Upper lobe of left lung (tissue), 6 donors: Measurements from ENCODE around the gene PATJ. TPM values are rescaled to one million over a fixed set of nuclear protein-coding genes. Genes with fewer than 3 reads are reported as not detected.

Experiments used
- ATAC-seq, 2 donors: fragments of 200-7000 bp; cut with Tn5 transposase; one replicate each; pipeline ENCODE4 v1.9.1; 2022; ENCODE audit warnings: mild to moderate bottlenecking in 2 of 2, moderate library complexity in 2 of 2; ENCODE audit not compliant: low FRiP score in 2 of 2
- DNase-seq, 2 donors: peaks; one replicate each; pipeline ENCODE4 v3.0.0-alpha.2; 2019 to 2020
- H3K27ac ChIP-seq, 4 donors: fragments of 200-600 bp; sonication (generic); one replicate each; pipeline ENCODE4 v1.5.1; 2016 to 2019
- H3K27me3 ChIP-seq, 4 donors: fragments of 200-600 bp; sonication (generic); one replicate each; pipeline ENCODE4 v1.5.1; 2017 to 2019
- H3K36me3 ChIP-seq, 4 donors: fragments of 200-600 bp; sonication (generic); one replicate each; pipeline ENCODE4 v1.5.1; 2016 to 2019
- H3K4me1 ChIP-seq, 4 donors: fragments of 200-600 bp; sonication (generic); one replicate each; pipeline ENCODE4 v1.5.1; 2018 to 2019
- H3K4me3 ChIP-seq, 4 donors: fragments of 200-600 bp; sonication (generic); one replicate each; pipeline ENCODE4 v1.5.1; 2017 to 2019; ENCODE audit warnings: mild to moderate bottlenecking in 2 of 4, moderate library complexity in 1 of 4
- H3K9me3 ChIP-seq, 4 donors: fragments of 200-600 bp; sonication (generic); one replicate each; pipeline ENCODE4 v1.5.1; 2018 to 2019
- EP300 ChIP-seq, 4 donors: sonication (generic); formaldehyde crosslinking; IDR thresholded peaks; one replicate each; pipeline ENCODE4 v1.5.1; 2017; ENCODE audit warnings: antibody characterized with exemption in 4 of 4, control low read depth in 2 of 4
- POLR2A ChIP-seq, 4 donors: fragments of 450-650 bp; IDR thresholded peaks; one replicate each; pipeline ENCODE4 v1.5.1; 2016 to 2017; ENCODE audit warnings: antibody characterized with exemption in 4 of 4, mild to moderate bottlenecking in 2 of 4
- POLR2AphosphoS5 ChIP-seq, 2 donors: sonication (generic); formaldehyde crosslinking; IDR thresholded peaks; one replicate each; pipeline ENCODE4 v1.5.1; 2017; ENCODE audit warnings: antibody characterized with exemption in 2 of 2
- WGBS, 2 donors: methylation state at CpG; one replicate each; pipeline ENCODE4 v1.1.5; 2017 to 2018; 5-methylcytosine and 5-hydroxymethylcytosine counted together
- total RNA-seq, 6 donors: library from RNA; depleted of rRNA in 4 of 6; stranded (reverse); fragments of >200 nt in 4 of 6; gene quantifications; one replicate each; pipeline versions ENCODE4 v1.1.0 to v1.2.1, GENCODE V29; 2016 to 2021
- TF ChIP-seq, protein P1 (sequence below), 6 experiments: fragments of 450-650 bp in 4 of 6; fragments of 200-600 bp in 2 of 6; sonication (generic) in 2 of 6; IDR thresholded peaks; one replicate each; pipeline ENCODE4 v1.5.1; 2016 to 2019; ENCODE audit warnings: antibody characterized with exemption in 6 of 6
- donor health status: DM: no; HTN: no; CAD: no; lungs with moderate emphysema.
- donor health status: DM: no; HTN: yes; CAD: no; lungs with severe emphysema.

The PATJ gene
- total RNA-seq, 6 donors from 2014 or later, result 37.1 to 217 (median 70.5) TPM

DNA sequence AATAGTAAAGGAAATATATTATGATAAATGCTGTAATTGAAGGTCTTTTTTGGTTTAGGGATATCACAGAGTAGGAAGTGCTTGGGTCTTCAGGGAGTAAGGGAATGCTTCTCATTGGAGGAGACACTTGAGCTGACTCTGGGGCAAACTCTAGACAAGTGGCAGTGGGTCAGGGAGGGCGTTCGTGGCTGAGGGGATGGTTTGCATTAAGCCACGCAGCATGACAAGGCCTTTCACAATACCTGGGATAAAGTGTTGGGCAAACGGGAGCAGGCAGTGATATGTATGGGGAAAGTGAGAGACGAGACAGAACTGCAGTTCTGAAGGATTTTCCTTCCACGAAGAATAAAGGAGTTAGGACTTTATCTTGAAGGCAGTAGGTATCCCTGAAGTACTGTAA lies 109.0 kb downstream of the PATJ start:
- 57 to 69% methylated on average over 6 of the region's 6 CpGs for WGBS, 2 donors
- ATAC-seq, result no peak

DNA sequence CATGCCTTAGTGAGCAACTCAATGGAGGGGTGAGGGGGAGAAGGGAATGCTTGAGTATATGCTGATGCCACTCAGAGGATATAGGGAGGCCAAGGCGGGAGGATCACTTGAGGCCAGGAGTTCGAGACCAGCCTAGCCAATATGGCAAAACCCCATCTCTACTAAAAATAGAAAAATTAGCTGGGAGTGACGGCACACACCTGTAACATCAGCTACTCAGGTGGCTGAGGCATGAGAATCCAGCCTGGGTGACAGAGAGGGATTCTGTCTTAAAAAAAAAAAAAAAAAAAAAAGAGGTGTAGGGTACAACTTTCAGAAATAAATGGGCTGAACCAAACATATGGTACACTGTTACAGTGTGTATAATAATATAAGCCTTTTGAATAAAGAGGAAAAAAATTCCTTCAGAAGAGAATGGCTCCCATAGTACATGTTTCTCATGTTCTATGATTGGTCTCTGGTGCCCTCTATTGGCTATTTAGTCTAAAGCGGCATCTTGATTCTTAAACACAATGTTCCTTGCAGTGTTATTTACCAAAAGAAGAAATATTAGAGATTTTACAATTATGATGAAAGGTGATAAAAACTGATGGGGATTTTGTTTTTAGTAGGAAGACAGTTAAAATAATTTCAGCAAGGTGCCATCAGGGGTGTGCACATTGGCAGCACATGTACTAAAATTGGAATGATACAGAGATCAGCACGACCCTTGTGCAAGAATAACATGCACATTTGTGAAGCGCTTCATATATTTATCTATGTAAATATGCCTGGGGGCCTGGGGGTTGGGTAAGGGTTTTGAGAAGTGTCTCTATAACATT lies 109.8 kb downstream of the PATJ start:
- Histone ChIP-seq H3K27ac (no peak overlapping the region), H3K27me3 (no peaks in the 10 kb centered on the region), H3K4me3 (no peak overlapping the region), H3K4me1 (peaks cover 0 to 5% (median 0%) of the 10 kb centered on the region in 4 donors), H3K36me3 (peaks cover 0 to under 1% (median 0%) of the 10 kb centered on the region in 4 donors), H3K9me3 (no peaks in the 10 kb centered on the region)
- DNase-seq, result no peak
- TF ChIP-seq POLR2AphosphoS5 (IDR thresholded peaks at IDR 0.05), result no peak
- no peak for TF ChIP-seq POLR2A (IDR thresholded peaks at IDR 0.05)
- no peak for TF ChIP-seq EP300 (IDR thresholded peaks at IDR 0.05)
- TF ChIP-seq, protein P1, sequence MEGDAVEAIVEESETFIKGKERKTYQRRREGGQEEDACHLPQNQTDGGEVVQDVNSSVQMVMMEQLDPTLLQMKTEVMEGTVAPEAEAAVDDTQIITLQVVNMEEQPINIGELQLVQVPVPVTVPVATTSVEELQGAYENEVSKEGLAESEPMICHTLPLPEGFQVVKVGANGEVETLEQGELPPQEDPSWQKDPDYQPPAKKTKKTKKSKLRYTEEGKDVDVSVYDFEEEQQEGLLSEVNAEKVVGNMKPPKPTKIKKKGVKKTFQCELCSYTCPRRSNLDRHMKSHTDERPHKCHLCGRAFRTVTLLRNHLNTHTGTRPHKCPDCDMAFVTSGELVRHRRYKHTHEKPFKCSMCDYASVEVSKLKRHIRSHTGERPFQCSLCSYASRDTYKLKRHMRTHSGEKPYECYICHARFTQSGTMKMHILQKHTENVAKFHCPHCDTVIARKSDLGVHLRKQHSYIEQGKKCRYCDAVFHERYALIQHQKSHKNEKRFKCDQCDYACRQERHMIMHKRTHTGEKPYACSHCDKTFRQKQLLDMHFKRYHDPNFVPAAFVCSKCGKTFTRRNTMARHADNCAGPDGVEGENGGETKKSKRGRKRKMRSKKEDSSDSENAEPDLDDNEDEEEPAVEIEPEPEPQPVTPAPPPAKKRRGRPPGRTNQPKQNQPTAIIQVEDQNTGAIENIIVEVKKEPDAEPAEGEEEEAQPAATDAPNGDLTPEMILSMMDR (IDR thresholded peaks at IDR 0.05), result peak; percentile 30 to 65 (median 56)
- ATAC-seq, result peak in 1 of 2 donors; percentile 80
- WGBS, 2 donors, result 76 to 78% methylated on average over 6 of the region's 6 CpGs

More for the DNA sequence above, 109.0 kb downstream of the PATJ start:
- no peak overlapping the region for H3K27ac ChIP-seq
- H3K9me3 ChIP-seq, result no peaks in the 10 kb centered on the region
- no peak overlapping the region for H3K4me3 ChIP-seq
- no peaks in the 10 kb centered on the region for H3K27me3 ChIP-seq
- H3K36me3 ChIP-seq, result no peaks in the 10 kb centered on the region
- peaks cover 0 to 5% (median 0%) of the 10 kb centered on the region in 4 donors for H3K4me1 ChIP-seq
- TF ChIP-seq POLR2AphosphoS5 (IDR thresholded peaks at IDR 0.05) (no peak), EP300 (IDR thresholded peaks at IDR 0.05) (no peak), POLR2A (IDR thresholded peaks at IDR 0.05) (no peak)
- TF ChIP-seq, protein P1 (IDR thresholded peaks at IDR 0.05), result no peak
- no peak for DNase-seq

DNA sequence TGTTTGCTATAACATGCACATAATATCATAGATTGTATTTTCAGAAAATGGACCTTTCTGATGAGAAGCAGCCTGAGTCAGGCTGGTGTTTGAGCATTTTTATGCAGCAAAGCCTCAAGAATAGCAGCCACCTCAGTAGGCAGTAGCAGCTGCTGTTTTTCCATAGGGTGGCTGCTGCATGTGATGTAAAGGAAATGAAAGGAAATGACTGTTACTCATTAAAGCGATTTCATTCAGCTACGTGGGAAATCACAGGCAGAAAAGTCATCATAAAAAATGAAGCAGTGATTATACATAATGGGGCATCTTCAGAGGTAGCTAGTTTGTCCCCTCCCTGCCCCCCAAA lies 110.4 kb downstream of the PATJ start:
- no peak overlapping the region for H3K27ac ChIP-seq
- H3K4me3 ChIP-seq, result no peak overlapping the region
- peaks cover 0 to 5% (median 0%) of the 10 kb centered on the region in 4 donors for H3K4me1 ChIP-seq
- TF ChIP-seq POLR2AphosphoS5 (IDR thresholded peaks at IDR 0.05) (no peak), EP300 (IDR thresholded peaks at IDR 0.05) (no peak), POLR2A (IDR thresholded peaks at IDR 0.05) (no peak)
- TF ChIP-seq, protein P1 (IDR thresholded peaks at IDR 0.05), result no peak
- no peaks in the 10 kb centered on the region for H3K9me3 ChIP-seq
- peaks cover 0 to 6% (median 0%) of the 10 kb centered on the region in 4 donors for H3K36me3 ChIP-seq
- DNase-seq (no peak), ATAC-seq (no peak)
- 43 to 51% methylated on average over 2 of the region's 2 CpGs for WGBS, 2 donors
- H3K27me3 ChIP-seq, result no peaks in the 10 kb centered on the region

DNA sequence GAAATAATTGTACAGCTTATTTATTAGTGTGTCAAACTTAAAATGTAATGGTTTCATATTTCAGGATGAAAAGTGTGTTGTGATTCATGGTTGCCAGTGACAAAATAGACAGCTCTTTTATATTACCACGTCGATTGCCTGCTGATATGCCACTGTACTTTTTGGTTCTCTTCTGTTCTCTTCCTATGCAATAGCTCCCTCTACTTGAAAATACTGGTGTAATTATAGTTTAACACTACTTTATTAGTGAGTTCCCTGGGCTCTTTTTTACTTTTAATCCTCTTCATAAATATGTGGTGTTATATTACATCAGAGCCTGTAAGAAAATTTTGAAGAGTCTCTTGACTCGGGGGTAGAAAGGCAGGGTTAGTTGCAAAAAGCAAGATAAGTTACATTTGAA lies 111.3 kb downstream of the PATJ start:
- ATAC-seq (peak in 1 of 2 donors; percentile 54), DNase-seq (no peak)
- Histone ChIP-seq H3K36me3 (peaks cover 0 to 13% (median 0%) of the 10 kb centered on the region in 4 donors), H3K9me3 (no peaks in the 10 kb centered on the region), H3K27ac (no peak overlapping the region), H3K27me3 (no peaks in the 10 kb centered on the region), H3K4me3 (no peak overlapping the region), H3K4me1 (peaks cover 0 to 5% (median 0%) of the 10 kb centered on the region in 4 donors)
- TF ChIP-seq, protein P1 (IDR thresholded peaks at IDR 0.05), result peak in 1 of 6 experiments; percentile 9
- TF ChIP-seq POLR2AphosphoS5 (IDR thresholded peaks at IDR 0.05), result no peak
- TF ChIP-seq EP300 (IDR thresholded peaks at IDR 0.05), result no peak
- TF ChIP-seq POLR2A (IDR thresholded peaks at IDR 0.05), result no peak
- 21 to 27% methylated on average over 3 of the region's 3 CpGs for WGBS, 2 donors
